ENCODE measurements around the gene POU2F1.

- TF ChIP-seq CTCF (IDR thresholded peaks at IDR 0.05) (no peak), POLR2A (IDR thresholded peaks at IDR 0.05) (no peak)
Measured at GRCh38 chr1:167197236-167197635, 23.4 kb upstream of the POU2F1 start.

Data from adrenal gland (tissue), 5 donors.